Aorta (tissue), 5 donors: Measurements from ENCODE around the gene PTCRA. TPM values are rescaled to one million over a fixed set of nuclear protein-coding genes. Genes with fewer than 3 reads are reported as not detected.
A peak's percentile ranks its signal among the peaks of the same experiment; 100 is the strongest.
"Not testable (repeated sequence)": the region's sequence is repeated elsewhere in the genome, so short reads cannot be mapped to it uniquely, and the experiment has no call there.

Source experiments
- ATAC-seq: fragments of 200-7000 bp; cut with Tn5 transposase; one replicate; pipeline ENCODE4 v1.9.1; 2022; ENCODE audit warnings: moderate library complexity; ENCODE audit not compliant: low FRiP score
- DNase-seq, 2 donors: peaks; one replicate each; pipeline ENCODE4 v3.0.0-alpha.2; 2020
- H3K27ac ChIP-seq, 2 donors: one replicate each; pipeline ENCODE4 v1.5.1; 2013; ENCODE audit warnings: low read length in 2 of 2, mild to moderate bottlenecking in 2 of 2, moderate library complexity in 2 of 2, control low read depth in 1 of 2, inconsistent platforms in 1 of 2, low read depth in 1 of 2
- H3K27me3 ChIP-seq, 2 donors: one replicate each; pipeline ENCODE4 v1.6.1; 2013; ENCODE audit warnings: control low read depth in 1 of 2, low read length in 1 of 2, mild to moderate bottlenecking in 1 of 2, moderate library complexity in 1 of 2; ENCODE audit not compliant: insufficient read depth in 2 of 2, control insufficient read depth in 1 of 2
- H3K36me3 ChIP-seq, 2 donors: one replicate each; pipeline ENCODE4 v1.6.1; 2013; ENCODE audit warnings: control low read depth in 1 of 2, low read length in 1 of 2, mild to moderate bottlenecking in 1 of 2; ENCODE audit not compliant: insufficient read depth in 2 of 2, control insufficient read depth in 1 of 2
- H3K4me1 ChIP-seq, 2 donors: one replicate each; pipeline ENCODE4 v1.6.1; 2013; ENCODE audit warnings: low read length in 2 of 2, control low read depth in 1 of 2, mild to moderate bottlenecking in 1 of 2, moderate library complexity in 1 of 2; ENCODE audit not compliant: insufficient read depth in 2 of 2, control insufficient read depth in 1 of 2
- H3K4me3 ChIP-seq, 2 donors: one replicate each; pipeline ENCODE4 v1.5.1; 2013; ENCODE audit warnings: low read length in 2 of 2, control low read depth in 1 of 2, mild to moderate bottlenecking in 1 of 2
- H3K9me3 ChIP-seq: one replicate; pipeline ENCODE4 v1.6.1; 2013; ENCODE audit warnings: mild to moderate bottlenecking, low read length; ENCODE audit not compliant: control insufficient read depth
- WGBS, 2 donors: extraction: QIAGEN DNeasy Blood & Tissue Kit; methylation state at CpG; one replicate each; pipeline ENCODE4 v1.1.7; 2013; 5-methylcytosine and 5-hydroxymethylcytosine counted together
- intact Hi-C, 2 donors: fragments of 100-400 bp; cut with DNase I; formaldehyde crosslinking; loops; one replicate each; pipeline versions ENCODE4 v1.14.2 to v1.15.0; 2022
- long read RNA-seq, 2 donors: library from polyadenylated mRNA; unstranded; transcript quantifications; one replicate each; pipeline ENCODE4 v2.0.0, GENCODE V29; 2020 to 2021
- polyA plus RNA-seq, 2 donors: library from polyadenylated mRNA; stranded (reverse); fragments of 200-250 nt; gene quantifications; one replicate each; pipeline ENCODE4 v1.2.3, GENCODE V29; 2013
- total RNA-seq, 2 donors: library from RNA; stranded (reverse); fragmentation: NEBNext Ultra II Directional; extraction: Animal tissue kit (Norgen Biotek cat#: 25700); gene quantifications; one replicate each; pipeline ENCODE4 v1.2.1, GENCODE V29; 2021
- donor health status: healthy with polysubstance abuse.
- donor health status: Bipolar disorder and iron deficiency.
- donor health status: DM: no; HTN: no; CAD: no.
- donor health status: DM: no; HTN: no; CAD: no.
- donor health status: DM: yes; HTN: yes; CAD: no.

PTCRA gene
- total RNA-seq (not detected), polyA plus RNA-seq (not detected)
- long read RNA-seq, donor 1, result 0 reads
- long read RNA-seq, donor 2, result 0 reads

GRCh38 chr6:42915732-42916131, at the start of gene PTCRA:
PTCRA (plus strand) TSS chr6:42916053; CDS start chr6:42916070, 17 bp downstream.
- Histone ChIP-seq H3K36me3 (no peaks in the 10 kb centered on the region), H3K9me3 (no peaks in the 10 kb centered on the region), H3K4me3 (no peak within 1 kb of the TSS), H3K4me1 (no peaks in the 10 kb centered on the region), H3K27ac (no peak within 1 kb of the TSS), H3K27me3 (no peaks in the 10 kb centered on the region)
- DNase-seq (no peak), ATAC-seq (no peak)
- intact Hi-C loops, result no loop called here
- 82% methylated on average over 9 to 10 of the region's 10 CpGs for WGBS, 2 donors

- no peak for ATAC-seq
- Histone ChIP-seq H3K4me3 (no peak overlapping the region), H3K27me3 (no peaks in the 10 kb centered on the region), H3K36me3 (peaks cover 2 to 7% of the 10 kb centered on the region in 2 donors), H3K4me1 (no peaks in the 10 kb centered on the region), H3K27ac (no peak overlapping the region), H3K9me3 (no peaks in the 10 kb centered on the region)
- WGBS, 2 donors, result 75 to 83% methylated on average over 2 of the region's 2 CpGs
- DNase-seq, result no peak
- intact Hi-C loops, result no loop called here
Measured at GRCh38 chr6:42870145-42870936, 45.5 kb upstream of the PTCRA start.

GRCh38 chr6:42871711-42872110, 44.1 kb upstream of the PTCRA start:
- DNase-seq, result no peak
- H3K27ac ChIP-seq, result peak overlapping the region in 1 of 2 donors; percentile 25
- H3K4me1 ChIP-seq, result no peaks in the 10 kb centered on the region
- intact Hi-C loops, result no loop called here
- WGBS, 2 donors, result 81 to 83% methylated on average over 3 of the region's 3 CpGs
- H3K4me3 ChIP-seq, result no peak overlapping the region
- ATAC-seq, result no peak
- H3K9me3 ChIP-seq, result no peaks in the 10 kb centered on the region
- no peaks in the 10 kb centered on the region for H3K27me3 ChIP-seq
- H3K36me3 ChIP-seq, result peaks cover 2 to 5% of the 10 kb centered on the region in 2 donors

- DNase-seq, result no peak
- Histone ChIP-seq H3K4me1 (no peaks in the 10 kb centered on the region), H3K36me3 (peaks cover 0 to 2% of the 10 kb centered on the region in 2 donors), H3K27ac (no peak overlapping the region), H3K27me3 (no peaks in the 10 kb centered on the region), H3K9me3 (no peaks in the 10 kb centered on the region), H3K4me3 (no peak overlapping the region)
- no peak for ATAC-seq
- intact Hi-C loops, result no loop called here
- 36 to 54% methylated on average over 2 of the region's 2 CpGs for WGBS, 2 donors
Measured at GRCh38 chr6:42873313-42873712, 42.5 kb upstream of the PTCRA start.

GRCh38 chr6:42877695-42878094, 38.2 kb upstream of the PTCRA start:
- DNase-seq (no peak), ATAC-seq (no peak)
- 62 to 66% methylated on average over 3 of the region's 3 CpGs for WGBS, 2 donors
- Histone ChIP-seq H3K36me3 (peaks cover 0 to 4% of the 10 kb centered on the region in 2 donors), H3K27me3 (no peaks in the 10 kb centered on the region), H3K4me1 (no peaks in the 10 kb centered on the region), H3K4me3 (no peak overlapping the region), H3K27ac (peak overlapping the region in 1 of 2 donors; percentile 17), H3K9me3 (no peaks in the 10 kb centered on the region)
- intact Hi-C loops, result loop anchor here (1.0 to 5.0 kb wide), 5 partner anchors 95 to 216 kb away; partner anchors contain the start of genes TBCC (in 2 of the 2) and BICRAL (in 1 of the 2)

- Histone ChIP-seq H3K27me3 (no peaks in the 10 kb centered on the region), H3K4me3 (peak within 1 kb of the TSS; percentile 77 to 81), H3K27ac (peak within 1 kb of the TSS; percentile 53 to 91), H3K36me3 (peaks cover 2 to 11% of the 10 kb centered on the region in 2 donors), H3K4me1 (no peaks in the 10 kb centered on the region), H3K9me3 (no peaks in the 10 kb centered on the region)
- DNase-seq (peak; percentile 87 to 91), ATAC-seq (peak; percentile 99)
- 1% methylated on average over 41 of the region's 41 CpGs for WGBS, 2 donors
- intact Hi-C loops, result loop anchor here (5.0 kb wide), 4 partner anchors 97 to 217 kb away; partner anchors contain the start of genes TBCC (in 2 of the 2) and BICRAL (in 1 of the 2)
Measured at GRCh38 chr6:42879372-42880239, 36.2 kb upstream of the PTCRA start, which contains the start of gene RPL7L1. RPL7L1 (plus strand) TSS chr6:42879616; CDS start chr6:42879911, 295 bp downstream.

GRCh38 chr6:42880240-42880817, 35.5 kb upstream of the PTCRA start:
- ATAC-seq, DNase-seq, H3K4me1 ChIP-seq, H3K9me3 ChIP-seq, intact Hi-C loops, H3K27me3 ChIP-seq: not testable (repeated sequence)
- Histone ChIP-seq H3K36me3 (peaks cover 3 to 11% of the 10 kb centered on the region in 2 donors), H3K4me3 (peak overlapping the region; percentile 77 to 81), H3K27ac (peak overlapping the region; percentile 2 to 65)
- WGBS, 2 donors, result 19 to 20% methylated on average over 25 of the region's 25 CpGs

- 90% methylated on average over 12 of the region's 12 CpGs for WGBS, 2 donors
- intact Hi-C loops, H3K27me3 ChIP-seq, H3K4me1 ChIP-seq, H3K27ac ChIP-seq, DNase-seq, H3K9me3 ChIP-seq, ATAC-seq: not testable (repeated sequence)
- Histone ChIP-seq H3K4me3 (peak overlapping the region in 1 of 2 donors; percentile 77), H3K36me3 (peaks cover 4 to 11% of the 10 kb centered on the region in 2 donors)
Measured at GRCh38 chr6:42880871-42881270, 35.0 kb upstream of the PTCRA start.
